ENCODE data around the gene RANBP9.

RANBP9 gene

DNA sequence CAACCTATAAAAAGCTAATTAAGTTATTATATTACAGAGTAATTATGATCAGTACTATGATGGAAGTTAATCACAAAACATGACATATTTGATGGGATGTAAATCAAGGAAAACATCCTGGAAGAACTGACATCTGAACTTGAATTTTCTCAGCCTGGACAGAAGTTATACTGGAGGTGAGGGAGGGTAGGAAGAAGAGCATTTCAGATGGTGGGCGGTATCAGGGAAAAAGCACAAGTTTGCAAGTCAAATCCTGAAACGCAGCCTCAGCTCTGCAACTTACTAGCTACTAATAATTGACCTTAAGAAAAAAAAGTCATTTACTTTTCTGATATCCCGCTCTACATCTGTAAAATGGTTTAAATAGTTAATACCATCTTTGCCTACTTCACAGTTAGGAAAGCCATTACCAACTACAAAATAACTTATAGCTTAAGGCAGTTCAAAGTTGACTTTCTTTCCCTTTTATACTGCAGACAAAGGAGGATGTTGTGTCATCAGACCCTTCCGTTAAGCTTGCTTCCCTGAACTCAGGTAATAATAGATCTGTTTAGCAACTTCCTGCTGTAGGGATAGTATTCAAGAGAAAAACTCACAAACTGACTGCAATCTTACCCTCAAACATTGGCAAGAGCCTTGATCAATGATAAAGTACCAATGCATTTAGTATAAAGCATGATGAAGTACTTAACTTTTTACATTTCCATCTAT lies 75.5 kb downstream of the RANBP9 start:
- DNase-seq (ENCODE audit: insufficient read length, low spot score): no peak
- peak; percentile 71 for FAIRE-seq
- TF ChIP-seq POLR2A (IDR thresholded peaks at IDR 0.05; ENCODE audit: low read depth, low read length): no peak

DNA sequence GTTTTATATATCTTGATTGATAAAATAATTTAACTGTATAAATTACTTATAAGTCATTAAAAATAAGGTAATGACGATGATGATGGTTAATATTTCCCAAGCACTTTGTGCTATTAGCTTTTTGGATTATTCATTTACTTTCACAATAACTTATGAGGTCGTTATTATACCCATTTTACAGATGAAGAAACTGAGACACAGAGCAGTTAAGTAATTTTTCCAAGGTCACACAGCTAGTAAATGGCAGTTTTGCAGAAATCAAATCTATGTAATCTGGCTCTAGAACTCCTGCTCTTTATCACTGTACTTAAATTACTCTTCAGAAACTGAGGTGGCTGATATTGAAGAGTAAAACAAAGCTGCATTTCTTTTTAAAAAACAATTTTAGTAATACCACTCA lies 78.3 kb downstream of the RANBP9 start:
- no peak for TF ChIP-seq POLR2A (IDR thresholded peaks at IDR 0.05; ENCODE audit: low read depth, low read length)
- no peak for FAIRE-seq
- no peak for DNase-seq (ENCODE audit: insufficient read length, low spot score)

DNA sequence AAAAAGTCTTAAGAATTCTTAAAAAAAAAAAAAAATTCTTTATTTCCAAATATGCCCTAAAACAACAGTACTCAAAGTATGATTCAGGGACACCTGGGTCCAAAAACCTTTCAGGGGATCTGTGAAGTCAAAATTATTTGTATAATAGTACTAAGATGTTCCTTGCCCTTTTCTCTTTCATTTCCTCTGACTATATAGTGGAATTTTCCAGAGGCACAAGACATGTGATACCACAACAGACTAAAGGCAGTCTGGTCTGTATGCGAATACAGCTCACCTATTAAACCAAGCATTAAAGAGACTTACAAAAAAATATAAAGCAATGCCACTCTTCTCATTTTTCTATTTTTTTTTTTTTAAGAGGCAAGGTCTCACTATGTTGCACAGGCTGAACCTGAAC lies 81.1 kb downstream of the RANBP9 start:
- no peak for TF ChIP-seq POLR2A (IDR thresholded peaks at IDR 0.05; ENCODE audit: low read depth, low read length)
- FAIRE-seq: no peak
- DNase-seq (ENCODE audit: insufficient read length, low spot score): no peak

DNA sequence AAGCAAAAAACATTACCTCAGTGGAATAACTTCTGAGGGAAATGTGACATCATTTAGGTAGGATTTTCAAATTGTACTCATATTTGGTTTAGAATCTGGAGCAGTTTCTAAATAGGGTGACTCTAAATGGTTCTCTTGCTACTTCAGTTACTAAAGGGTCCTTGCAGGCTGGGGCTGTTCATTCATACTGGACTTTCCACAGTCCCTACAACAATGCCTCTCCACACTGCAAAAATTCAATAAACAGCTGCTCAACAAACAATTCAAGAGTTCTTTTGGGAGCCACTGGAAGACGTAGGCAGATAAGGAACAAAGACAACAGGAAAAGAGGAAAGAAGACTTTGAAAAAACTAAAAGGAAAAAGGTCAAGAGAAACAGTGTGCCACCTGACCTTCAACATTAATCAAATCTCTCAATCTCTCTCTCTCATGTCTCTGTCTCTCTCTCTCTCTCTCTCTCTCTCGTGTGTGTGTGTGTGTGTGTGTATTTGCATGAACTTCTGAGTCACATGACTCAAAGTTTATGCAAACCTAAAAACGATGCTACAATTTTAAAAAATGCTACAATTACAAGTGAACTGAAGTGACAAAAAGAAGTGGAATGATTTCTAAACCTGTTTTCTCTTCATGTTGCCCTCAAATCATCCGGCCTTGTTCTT lies 82.0 kb downstream of the RANBP9 start:
- no peak for TF ChIP-seq POLR2A (IDR thresholded peaks at IDR 0.05; ENCODE audit: low read depth, low read length)
- FAIRE-seq (no peak), DNase-seq (ENCODE audit: insufficient read length, low spot score) (no peak)

DNA sequence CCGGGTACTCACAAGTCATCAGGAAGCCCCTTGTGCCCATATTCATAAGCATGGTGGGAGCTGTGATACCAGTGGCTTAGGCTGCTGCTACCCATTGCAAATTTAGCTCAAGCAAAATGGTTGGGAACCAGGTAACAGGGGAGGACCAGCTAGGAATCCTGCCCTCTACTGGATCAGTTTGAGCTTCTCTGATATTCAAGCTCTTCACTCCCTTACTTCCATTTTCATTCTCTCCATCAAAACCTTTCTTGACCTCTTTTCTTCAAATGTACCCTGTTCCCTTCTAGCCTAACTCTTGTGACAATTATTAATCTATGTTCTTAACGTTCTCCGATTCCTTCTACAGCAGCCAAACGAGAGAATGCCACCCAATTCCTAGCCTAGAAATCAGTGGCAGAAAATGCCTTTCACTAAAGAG lies 86.8 kb downstream of the RANBP9 start:
- FAIRE-seq: peak; percentile 98
- TF ChIP-seq POLR2A (IDR thresholded peaks at IDR 0.05; ENCODE audit: low read depth, low read length): no peak
- DNase-seq (ENCODE audit: insufficient read length, low spot score): peak; percentile 28

DNA sequence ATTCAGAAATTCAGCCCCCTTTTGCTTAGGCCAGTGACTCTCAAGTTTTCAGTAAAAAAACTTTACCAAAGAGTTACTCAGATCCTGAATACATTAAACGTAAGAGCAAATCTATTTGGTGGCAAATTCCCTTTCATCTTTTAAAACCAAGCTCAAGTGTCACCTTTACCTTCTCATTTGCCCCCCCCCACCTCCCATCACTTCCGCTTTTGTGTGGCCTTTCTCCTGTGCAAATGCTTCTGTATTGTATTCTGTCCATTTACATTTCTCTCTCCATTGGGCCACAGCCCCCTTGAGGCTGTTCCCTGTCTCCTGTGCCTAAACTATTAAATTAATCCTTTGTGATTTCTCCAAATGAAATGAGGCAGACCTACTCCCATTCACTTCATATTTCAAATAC lies 94.6 kb downstream of the RANBP9 start:
- TF ChIP-seq POLR2A (IDR thresholded peaks at IDR 0.05; ENCODE audit: low read depth, low read length): no peak
- DNase-seq (ENCODE audit: insufficient read length, low spot score) (no peak), FAIRE-seq (no peak)

DNA sequence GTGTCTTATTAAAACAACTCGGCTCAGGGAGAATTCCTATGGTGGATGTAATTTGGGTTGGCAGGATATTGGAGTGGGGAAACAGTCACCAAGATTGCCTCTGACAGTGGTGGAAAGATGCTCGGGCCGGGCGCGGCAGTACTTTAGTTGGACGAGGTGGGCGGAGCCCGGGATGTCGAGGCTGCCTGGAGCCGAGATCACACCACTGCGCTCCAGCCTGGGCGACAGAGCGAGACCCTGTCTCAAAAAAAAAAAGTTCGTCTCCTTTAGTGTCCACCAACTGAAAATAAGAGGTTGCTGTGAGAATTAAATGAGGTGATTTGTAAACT lies 95.9 kb downstream of the RANBP9 start:
- FAIRE-seq (no peak), DNase-seq (ENCODE audit: insufficient read length, low spot score) (peak; percentile 28)
- no peak for TF ChIP-seq POLR2A (IDR thresholded peaks at IDR 0.05; ENCODE audit: low read depth, low read length)

DNA sequence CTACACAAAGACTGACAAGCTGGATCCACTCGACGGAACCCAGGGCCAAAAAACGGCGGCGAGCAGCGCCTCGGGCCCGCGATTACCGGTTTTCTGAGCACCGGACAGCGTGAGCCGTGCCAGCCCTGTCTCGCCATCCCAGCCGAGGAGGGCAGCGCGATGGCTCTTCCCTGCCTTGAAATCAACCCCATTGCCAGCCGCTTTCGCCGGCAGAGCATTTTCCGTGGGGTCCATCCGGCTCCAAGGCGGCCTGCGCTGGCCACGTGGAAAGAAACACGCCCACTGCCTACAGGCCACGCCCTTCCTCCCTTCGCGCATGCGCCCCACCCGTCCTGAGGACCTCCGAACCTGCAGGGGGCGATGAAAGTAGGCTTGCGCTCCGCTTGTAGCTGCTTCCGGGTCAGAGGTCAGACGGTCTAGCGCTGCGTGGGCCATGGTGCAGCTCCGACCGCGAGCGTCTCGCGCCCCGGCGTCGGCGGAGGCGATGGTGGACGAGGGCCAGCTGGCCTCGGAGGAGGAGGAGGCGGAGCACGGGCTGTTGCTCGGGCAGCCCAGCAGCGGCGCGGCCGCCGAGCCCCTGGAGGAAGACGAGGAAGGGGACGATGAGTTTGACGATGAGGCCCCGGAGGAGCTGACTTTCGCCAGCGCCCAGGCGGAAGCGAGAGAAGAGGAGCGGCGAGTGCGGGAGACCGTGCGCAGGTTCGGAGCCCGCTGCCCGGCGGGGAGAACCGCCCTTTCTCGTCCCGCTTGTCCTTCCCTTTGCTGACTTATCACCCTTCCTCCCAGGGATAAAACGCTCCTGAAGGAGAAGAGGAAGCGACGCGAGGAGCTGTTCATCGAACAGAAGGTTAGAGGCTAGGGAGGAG lies 96.5 kb downstream of the RANBP9 start, which contains the start of gene NOL7:
NOL7 (plus strand) TSS at position 410 of the 866 bp plus-strand sequence; CDS start at position 434, 24 bp downstream.
- peak; percentile 95 for DNase-seq (ENCODE audit: insufficient read length, low spot score)
- TF ChIP-seq POLR2A (IDR thresholded peaks at IDR 0.05; ENCODE audit: low read depth, low read length): peak; percentile 91
- FAIRE-seq: peak; percentile 85

DNA sequence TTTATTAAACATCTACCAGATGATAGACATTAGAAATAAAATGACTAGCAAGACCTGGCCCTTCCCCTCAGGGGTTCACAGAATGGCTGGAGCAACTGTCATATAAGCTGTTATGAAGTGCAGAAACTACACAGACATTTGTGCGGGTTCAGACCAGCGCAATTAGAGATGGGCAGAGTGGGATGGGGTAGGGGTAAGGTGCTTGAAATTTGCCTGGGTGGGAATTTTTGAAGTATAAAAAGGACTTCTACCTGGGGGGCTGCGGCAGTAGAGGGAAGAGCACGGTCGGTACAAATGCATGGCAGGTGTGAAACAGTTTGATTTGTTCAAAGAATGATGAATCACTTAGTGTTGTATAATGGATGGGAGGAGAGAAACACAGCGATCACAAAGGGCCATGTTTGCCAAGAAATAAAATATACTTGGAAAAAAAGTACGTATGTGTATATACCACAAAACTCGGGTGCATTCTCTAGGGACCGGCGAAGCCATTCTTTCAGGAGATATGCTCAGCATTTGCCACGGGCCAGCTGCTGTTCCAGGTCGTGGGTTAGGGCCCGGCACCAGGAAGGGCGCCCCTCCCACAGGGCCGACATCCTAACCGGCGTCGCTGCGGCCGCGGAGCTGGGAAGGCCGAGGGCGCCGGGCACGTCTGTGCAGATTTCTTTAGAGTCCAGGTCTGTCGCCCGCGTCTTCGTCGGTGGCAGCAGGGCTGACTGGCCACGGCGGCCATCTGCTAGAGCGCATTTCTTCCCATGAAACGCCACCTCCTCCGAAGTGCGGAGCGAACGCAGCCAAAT lies 97.3 kb downstream of the RANBP9 start:
- DNase-seq (ENCODE audit: insufficient read length, low spot score): peak; percentile 52
- FAIRE-seq: no peak
- no peak for TF ChIP-seq POLR2A (IDR thresholded peaks at IDR 0.05; ENCODE audit: low read depth, low read length)

DNA sequence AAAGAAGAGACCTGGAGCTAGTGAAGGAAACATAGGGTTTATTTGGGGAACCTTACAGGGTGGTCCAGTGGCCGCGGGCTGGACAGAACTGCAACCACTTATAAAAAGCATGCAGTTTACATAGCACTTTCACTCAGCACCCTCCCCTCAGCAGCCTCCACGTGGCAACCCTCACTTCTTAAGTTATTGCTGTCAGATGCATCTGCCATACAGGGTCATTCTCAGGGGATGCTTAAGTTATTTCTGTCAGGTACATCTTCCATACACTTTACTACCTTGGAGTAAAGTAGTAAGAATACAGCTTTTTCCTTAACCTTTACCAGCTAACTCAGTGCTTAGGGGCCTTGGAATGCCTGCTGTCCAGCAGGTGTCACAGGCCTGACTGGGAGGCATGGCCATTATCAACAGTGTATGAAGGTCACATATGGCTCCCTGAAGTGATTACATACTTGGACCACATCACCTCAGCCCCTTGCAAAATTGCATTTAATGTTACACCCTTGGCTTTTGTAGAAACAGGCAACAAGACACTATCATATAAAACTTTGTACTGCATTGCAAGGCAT lies 98.5 kb downstream of the RANBP9 start:
- TF ChIP-seq POLR2A (IDR thresholded peaks at IDR 0.05; ENCODE audit: low read depth, low read length): no peak
- FAIRE-seq (no peak), DNase-seq (ENCODE audit: insufficient read length, low spot score) (no peak)

DNA sequence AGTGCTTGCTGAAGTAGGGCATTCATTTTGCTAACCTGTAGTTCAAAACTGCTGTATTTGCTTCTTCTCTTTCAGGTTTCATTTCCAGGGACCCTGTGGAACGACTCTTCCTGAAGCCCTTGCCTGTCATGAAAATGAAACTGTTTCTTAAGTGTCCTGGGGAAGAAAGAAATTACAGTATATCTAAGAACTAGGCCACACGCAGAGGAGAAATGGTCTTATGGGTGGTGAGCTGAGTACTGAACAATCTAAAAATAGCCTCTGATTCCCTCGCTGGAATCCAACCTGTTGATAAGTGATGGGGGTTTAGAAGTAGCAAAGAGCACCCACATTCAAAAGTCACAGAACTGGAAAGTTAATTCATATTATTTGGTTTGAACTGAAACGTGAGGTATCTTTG lies 99.9 kb downstream of the RANBP9 start:
- DNase-seq (ENCODE audit: insufficient read length, low spot score): no peak

DNA sequence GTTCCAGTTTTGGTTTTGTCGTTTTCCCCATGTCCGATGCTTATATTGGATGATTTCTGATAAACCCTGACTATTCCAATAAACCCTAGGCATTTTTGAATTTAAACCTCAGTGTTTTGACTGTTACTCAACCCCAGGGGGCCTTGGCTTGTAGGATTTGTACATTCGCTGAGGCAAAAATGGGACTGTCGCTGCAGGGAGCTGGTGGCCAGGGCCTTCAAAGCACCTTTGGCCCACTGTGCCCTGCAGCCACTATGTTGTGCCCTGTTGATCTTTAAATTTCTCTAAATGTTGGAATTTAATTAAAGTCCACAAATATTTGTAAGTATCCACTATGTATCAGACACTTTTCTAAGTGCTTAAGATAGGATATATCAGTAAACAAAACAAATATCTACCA lies 106.0 kb downstream of the RANBP9 start:
- FAIRE-seq (no peak), DNase-seq (ENCODE audit: insufficient read length, low spot score) (no peak)
- TF ChIP-seq POLR2A (IDR thresholded peaks at IDR 0.05; ENCODE audit: low read depth, low read length): no peak

More for the DNA sequence above, 99.9 kb downstream of the RANBP9 start:
- TF ChIP-seq POLR2A (IDR thresholded peaks at IDR 0.05; ENCODE audit: low read depth, low read length): no peak
- FAIRE-seq: no peak
